ENCODE data around the gene BCR. TPM values are rescaled to one million over a fixed set of nuclear protein-coding genes. Genes with fewer than 3 reads are reported as not detected.

Gene BCR
- total RNA-seq, 1 donor from 2014 or later, result 57.2 TPM

DNA sequence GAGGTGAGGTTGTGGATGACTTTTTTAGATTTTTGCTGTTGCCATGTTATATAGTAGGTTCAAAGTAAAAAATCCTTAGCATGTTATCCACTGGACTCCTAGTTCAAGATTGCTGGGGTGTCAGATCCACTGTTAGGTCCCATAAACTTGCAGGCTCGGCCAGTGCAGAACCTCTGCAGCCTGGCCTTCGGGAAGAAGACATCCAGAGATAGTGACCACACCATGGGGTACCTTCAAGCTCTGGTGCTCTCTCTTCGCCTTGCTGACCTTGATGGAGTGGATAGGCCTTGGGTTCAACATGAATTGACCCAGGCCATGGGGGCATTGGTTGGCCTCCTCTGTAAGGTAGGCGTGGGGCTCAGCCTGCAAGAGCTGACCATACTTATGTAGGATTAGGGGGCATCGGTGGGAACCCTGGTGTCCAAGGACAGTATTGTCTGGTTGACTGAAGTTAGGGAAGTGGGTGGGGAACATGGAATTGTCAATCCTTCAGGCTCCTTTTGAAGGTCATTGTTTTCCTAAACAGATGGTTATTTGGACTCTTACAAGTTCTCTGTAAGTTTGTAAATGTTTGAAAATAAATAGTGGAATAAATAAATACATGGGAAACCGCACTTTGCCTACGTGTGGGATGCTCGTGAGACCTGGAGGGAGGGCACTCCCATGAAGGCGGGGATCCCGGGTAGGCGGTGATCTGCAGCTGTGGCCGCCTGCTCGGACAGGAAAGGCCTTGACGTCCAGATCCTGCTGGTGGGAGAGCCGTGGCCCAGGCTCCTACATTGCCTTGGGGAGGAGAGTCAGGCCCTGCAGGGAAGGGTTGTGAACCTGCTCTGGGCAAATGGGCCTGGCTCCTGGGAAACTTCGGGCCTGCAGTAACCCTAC lies 37.1 kb downstream of the BCR start:
- peak overlapping the region; percentile 80 for H3K27ac ChIP-seq

GRCh38 chr22:23218053-23218866 lies 38.0 kb downstream of the BCR start:
- DNase-seq (peak; percentile 48), ATAC-seq (peak; percentile 1 to 3)
- intact Hi-C loops (cut with DNase I), result no loop called here
- TF ChIP-seq, protein P1, sequence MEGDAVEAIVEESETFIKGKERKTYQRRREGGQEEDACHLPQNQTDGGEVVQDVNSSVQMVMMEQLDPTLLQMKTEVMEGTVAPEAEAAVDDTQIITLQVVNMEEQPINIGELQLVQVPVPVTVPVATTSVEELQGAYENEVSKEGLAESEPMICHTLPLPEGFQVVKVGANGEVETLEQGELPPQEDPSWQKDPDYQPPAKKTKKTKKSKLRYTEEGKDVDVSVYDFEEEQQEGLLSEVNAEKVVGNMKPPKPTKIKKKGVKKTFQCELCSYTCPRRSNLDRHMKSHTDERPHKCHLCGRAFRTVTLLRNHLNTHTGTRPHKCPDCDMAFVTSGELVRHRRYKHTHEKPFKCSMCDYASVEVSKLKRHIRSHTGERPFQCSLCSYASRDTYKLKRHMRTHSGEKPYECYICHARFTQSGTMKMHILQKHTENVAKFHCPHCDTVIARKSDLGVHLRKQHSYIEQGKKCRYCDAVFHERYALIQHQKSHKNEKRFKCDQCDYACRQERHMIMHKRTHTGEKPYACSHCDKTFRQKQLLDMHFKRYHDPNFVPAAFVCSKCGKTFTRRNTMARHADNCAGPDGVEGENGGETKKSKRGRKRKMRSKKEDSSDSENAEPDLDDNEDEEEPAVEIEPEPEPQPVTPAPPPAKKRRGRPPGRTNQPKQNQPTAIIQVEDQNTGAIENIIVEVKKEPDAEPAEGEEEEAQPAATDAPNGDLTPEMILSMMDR (IDR thresholded peaks at IDR 0.05), result no peak
- Histone ChIP-seq H3K9me3 (no peaks in the 10 kb centered on the region), H3K4me3 (peak overlapping the region; percentile 0), H3K27me3 (ENCODE audit: low read depth) (no peaks in the 10 kb centered on the region), H3K36me3 (no peaks in the 10 kb centered on the region), H3K27ac (peak overlapping the region; percentile 80), H3K4me1 (peaks cover 99% of the 10 kb centered on the region)

More for the DNA sequence above, 37.1 kb downstream of the BCR start:
- ATAC-seq (no peak), DNase-seq (peak; percentile 59)
- no peak overlapping the region for H3K4me3 ChIP-seq
- H3K27me3 ChIP-seq (ENCODE audit: low read depth), result no peaks in the 10 kb centered on the region
- intact Hi-C loops (cut with DNase I), result no loop called here
- no peaks in the 10 kb centered on the region for H3K9me3 ChIP-seq
- TF ChIP-seq, protein P1 (IDR thresholded peaks at IDR 0.05), result no peak
- peaks cover 95% of the 10 kb centered on the region for H3K4me1 ChIP-seq
- H3K36me3 ChIP-seq, result no peaks in the 10 kb centered on the region

DNA sequence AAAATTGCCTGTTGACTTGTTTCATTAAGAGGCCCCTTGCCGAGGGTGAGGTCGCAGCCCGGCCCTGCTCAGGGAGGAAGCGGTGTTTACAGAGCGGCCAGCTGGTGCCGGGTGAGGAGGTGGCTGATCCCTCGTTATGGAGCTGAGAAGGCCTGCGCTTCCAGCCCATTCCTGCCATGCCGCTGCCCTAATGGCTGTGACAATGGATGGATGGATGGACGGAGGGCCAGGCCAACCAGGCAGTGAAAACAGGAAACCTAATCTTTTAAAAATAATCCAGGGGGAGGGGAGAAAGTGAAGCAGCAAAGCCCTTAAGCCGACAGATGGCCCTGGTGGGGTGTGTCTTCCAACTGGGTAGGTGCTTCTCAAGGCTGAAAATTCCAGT lies 38.5 kb downstream of the BCR start:
- Histone ChIP-seq H3K4me1 (peaks cover 100% of the 10 kb centered on the region), H3K9me3 (no peaks in the 10 kb centered on the region), H3K27ac (peak overlapping the region; percentile 80), H3K36me3 (no peaks in the 10 kb centered on the region), H3K27me3 (ENCODE audit: low read depth) (no peaks in the 10 kb centered on the region), H3K4me3 (no peak overlapping the region)
- DNase-seq (peak; percentile 87), ATAC-seq (peak; percentile 79 to 85)
- TF ChIP-seq, protein P1 (IDR thresholded peaks at IDR 0.05), result no peak
- intact Hi-C loops (cut with DNase I), result no loop called here

- peaks cover 100% of the 10 kb centered on the region for H3K4me1 ChIP-seq
- H3K36me3 ChIP-seq, result no peaks in the 10 kb centered on the region
- H3K27ac ChIP-seq, result peak overlapping the region; percentile 80
- DNase-seq (no peak), ATAC-seq (no peak)
- H3K4me3 ChIP-seq, result no peak overlapping the region
- no peaks in the 10 kb centered on the region for H3K27me3 ChIP-seq (ENCODE audit: low read depth)
- intact Hi-C loops (cut with DNase I), result no loop called here
- H3K9me3 ChIP-seq, result no peaks in the 10 kb centered on the region
- TF ChIP-seq, protein P1 (IDR thresholded peaks at IDR 0.05), result no peak
These were observed 39.0 kb downstream of the BCR start for GRCh38 chr22:23219317-23219716.

GRCh38 chr22:23219822-23220484 lies 39.6 kb downstream of the BCR start:
- intact Hi-C loops (cut with DNase I), result no loop called here
- DNase-seq (peak; percentile 69), ATAC-seq (peak; percentile 61 to 64)
- Histone ChIP-seq H3K9me3 (no peaks in the 10 kb centered on the region), H3K27ac (peak overlapping the region; percentile 80), H3K27me3 (ENCODE audit: low read depth) (no peaks in the 10 kb centered on the region), H3K4me3 (no peak overlapping the region), H3K36me3 (no peaks in the 10 kb centered on the region), H3K4me1 (peaks cover 100% of the 10 kb centered on the region)
- TF ChIP-seq, protein P1 (IDR thresholded peaks at IDR 0.05), result no peak
